HEK293 (cell line): ENCODE data around the gene B9D1.

Experiments used
- CTCF ChIA-PET: fragments of 350-600 bp; formaldehyde crosslinking; extraction: SDS; loops from one replicate; lab custom pipeline; 2021; ENCODE audit warnings: antibody characterized with exemption; lab: Yijun Ruan, JAX
- POLR2A ChIA-PET: fragments of 300-600 bp; formaldehyde crosslinking; extraction: SDS; loops from one replicate; lab custom pipeline; 2020; ENCODE audit warnings: antibody characterized with exemption, inconsistent platforms; lab: Yijun Ruan, JAX
- H3K27ac ChIP-seq: fragments of 200-500 bp; sonication (Bioruptor generic); 2 replicates; pipeline ENCODE4 v1.5.1; 2014; ENCODE audit warnings: low read depth, low read length, control low read depth, inconsistent platforms; ENCODE audit errors: extremely low read depth
- H3K36me3 ChIP-seq, 2 experiments: fragments of 200-500 bp in 1 of 2; sonication (Bioruptor generic) in 1 of 2; 1 replicate in 1 of 2; 2 replicates in 1 of 2; pipeline ENCODE4 v1.5.1; 2014 to 2017; ENCODE audit warnings: inconsistent platforms in 2 of 2, low read length in 2 of 2; ENCODE audit not compliant: control insufficient read depth in 2 of 2, insufficient read depth in 1 of 2
- H3K4me1 ChIP-seq: fragments of 200-500 bp; sonication (Bioruptor generic); 2 replicates; pipeline ENCODE4 v1.5.1; 2014; ENCODE audit warnings: mild to moderate bottlenecking, low read length, inconsistent platforms; ENCODE audit not compliant: control insufficient read depth, insufficient read depth
- H3K4me3 ChIP-seq: 2 replicates; pipeline ENCODE4 v1.5.1; 2011; ENCODE audit warnings: low read depth, mild to moderate bottlenecking, control low read depth, low read length, moderate library complexity
- H3K9me3 ChIP-seq: fragments of 200-500 bp; sonication (Bioruptor generic); 2 replicates; pipeline ENCODE4 v1.5.1; 2014; ENCODE audit warnings: low read depth, low read length, inconsistent platforms; ENCODE audit not compliant: control insufficient read depth, insufficient read depth
- ATF2 ChIP-seq: fragments of 450-650 bp; formaldehyde crosslinking; IDR thresholded peaks from 2 replicates; pipeline ENCODE4 v1.5.1; 2016; ENCODE audit warnings: missing biosample characterization, missing genetic modification characterization, low read depth
- GLI4 ChIP-seq: fragments of 450-650 bp; formaldehyde crosslinking; IDR thresholded peaks from 2 replicates; pipeline ENCODE4 v1.5.1; 2016; ENCODE audit warnings: missing biosample characterization, missing genetic modification characterization
- INSM2 ChIP-seq: fragments of 450-650 bp; formaldehyde crosslinking; IDR thresholded peaks from 2 replicates; pipeline ENCODE4 v1.5.1; 2016; ENCODE audit warnings: missing biosample characterization, missing genetic modification characterization
- OSR2 ChIP-seq: fragments of 450-650 bp; formaldehyde crosslinking; IDR thresholded peaks from 2 replicates; pipeline ENCODE4 v1.5.1; 2016; ENCODE audit warnings: missing biosample characterization, missing genetic modification characterization
- PRDM10 ChIP-seq: fragments of 450-650 bp; formaldehyde crosslinking; IDR thresholded peaks from 2 replicates; pipeline ENCODE4 v1.5.1; 2016; ENCODE audit warnings: missing biosample characterization, missing genetic modification characterization
- SCRT1 ChIP-seq: fragments of 450-650 bp; formaldehyde crosslinking; IDR thresholded peaks from 2 replicates; pipeline ENCODE4 v1.5.1; 2016; ENCODE audit warnings: missing biosample characterization, missing genetic modification characterization, borderline replicate concordance
- SP7 ChIP-seq: fragments of 450-650 bp; formaldehyde crosslinking; IDR thresholded peaks from 2 replicates; pipeline ENCODE4 v1.5.1; 2016; ENCODE audit warnings: missing biosample characterization, missing genetic modification characterization
- ZBTB21 ChIP-seq: fragments of 450-650 bp; formaldehyde crosslinking; IDR thresholded peaks from 2 replicates; pipeline ENCODE4 v1.5.1; 2017; ENCODE audit warnings: missing biosample characterization, missing genetic modification characterization
- ZBTB8A ChIP-seq: fragments of 450-650 bp; formaldehyde crosslinking; IDR thresholded peaks from 2 replicates; pipeline ENCODE4 v1.5.1; 2016; ENCODE audit warnings: missing biosample characterization, missing genetic modification characterization
- ZIC2 ChIP-seq: fragments of 450-650 bp; formaldehyde crosslinking; IDR thresholded peaks from 2 replicates; pipeline ENCODE4 v1.5.1; 2016; ENCODE audit warnings: missing biosample characterization, missing genetic modification characterization
- ZNF10 ChIP-seq: fragments of 450-650 bp; formaldehyde crosslinking; IDR thresholded peaks from 2 replicates; pipeline ENCODE4 v1.5.1; 2017; ENCODE audit warnings: missing biosample characterization, missing genetic modification characterization
- ZNF140 ChIP-seq: fragments of 450-650 bp; formaldehyde crosslinking; IDR thresholded peaks from 2 replicates; pipeline ENCODE4 v1.5.1; 2016; ENCODE audit warnings: missing biosample characterization, missing genetic modification characterization
- ZNF155 ChIP-seq: fragments of 450-650 bp; formaldehyde crosslinking; IDR thresholded peaks from 2 replicates; pipeline ENCODE4 v1.5.1; 2016; ENCODE audit warnings: missing biosample characterization, missing genetic modification characterization
- ZNF311 ChIP-seq: fragments of 450-650 bp; formaldehyde crosslinking; IDR thresholded peaks from 2 replicates; pipeline ENCODE4 v1.5.1; 2017; ENCODE audit warnings: missing biosample characterization, missing genetic modification characterization, borderline replicate concordance
- ZNF610 ChIP-seq: fragments of 450-650 bp; formaldehyde crosslinking; IDR thresholded peaks from 2 replicates; pipeline ENCODE4 v1.5.1; 2016; ENCODE audit warnings: missing biosample characterization, missing genetic modification characterization, borderline replicate concordance
- ZNF629 ChIP-seq: fragments of 450-650 bp; formaldehyde crosslinking; IDR thresholded peaks from 2 replicates; pipeline ENCODE4 v1.5.1; 2017; ENCODE audit warnings: missing biosample characterization, missing genetic modification characterization
- ZNF76 ChIP-seq: fragments of 450-650 bp; formaldehyde crosslinking; IDR thresholded peaks from 2 replicates; pipeline ENCODE4; 2016; ENCODE audit warnings: low read depth, missing biosample characterization, missing genetic modification characterization, borderline replicate concordance
- TF ChIP-seq, protein P1 (sequence below): fragments of 450-650 bp; formaldehyde crosslinking; IDR thresholded peaks from 2 replicates; pipeline ENCODE4 v1.5.1; 2017; ENCODE audit warnings: missing biosample characterization, missing genetic modification characterization

Gene B9D1

DNA sequence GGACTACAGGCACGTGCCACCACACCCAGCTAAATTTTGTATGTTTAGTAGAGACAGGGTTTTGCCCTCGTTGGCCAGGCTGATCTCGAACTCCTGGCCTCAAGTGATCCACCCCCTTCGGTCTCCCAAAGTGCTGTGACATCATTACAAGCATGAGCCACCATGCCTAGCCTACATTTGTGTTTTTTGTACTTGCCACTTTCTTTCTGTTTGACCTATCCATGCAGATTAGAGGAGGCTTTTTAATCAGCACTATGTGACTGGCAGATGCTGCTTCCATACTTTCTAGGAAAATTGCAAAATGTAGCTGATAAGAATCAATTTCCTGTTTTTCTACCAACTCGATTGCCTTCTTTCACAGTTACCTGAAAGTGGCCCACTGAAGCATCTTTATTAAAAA lies 57.3 kb downstream of the B9D1 start:
- H3K27ac ChIP-seq = no peak overlapping the region
- no peaks in the 10 kb centered on the region for H3K9me3 ChIP-seq
- ChIA-PET CTCF (interaction anchor here (1.0 kb wide), 1 partner anchor 32 kb away, joined by 3 read pairs; no protein-coding TSS in a partner anchor), POLR2A (no interaction called here)
- no peak overlapping the region for H3K4me3 ChIP-seq
- peaks cover 0 to 17% of the 10 kb centered on the region in 2 experiments; a peak in 1 of 3 replicates for H3K36me3 ChIP-seq
- no peaks in the 10 kb centered on the region for H3K4me1 ChIP-seq
- no peak for TF ChIP-seq SP7 (tag by site-specific recombination)
- TF ChIP-seq, protein P1, sequence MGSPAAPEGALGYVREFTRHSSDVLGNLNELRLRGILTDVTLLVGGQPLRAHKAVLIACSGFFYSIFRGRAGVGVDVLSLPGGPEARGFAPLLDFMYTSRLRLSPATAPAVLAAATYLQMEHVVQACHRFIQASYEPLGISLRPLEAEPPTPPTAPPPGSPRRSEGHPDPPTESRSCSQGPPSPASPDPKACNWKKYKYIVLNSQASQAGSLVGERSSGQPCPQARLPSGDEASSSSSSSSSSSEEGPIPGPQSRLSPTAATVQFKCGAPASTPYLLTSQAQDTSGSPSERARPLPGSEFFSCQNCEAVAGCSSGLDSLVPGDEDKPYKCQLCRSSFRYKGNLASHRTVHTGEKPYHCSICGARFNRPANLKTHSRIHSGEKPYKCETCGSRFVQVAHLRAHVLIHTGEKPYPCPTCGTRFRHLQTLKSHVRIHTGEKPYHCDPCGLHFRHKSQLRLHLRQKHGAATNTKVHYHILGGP = 0 out of 2 replicates have a peak, but pooled peaks have one; percentile 25
- TF ChIP-seq, all 188 proteins: peak for 1

DNA sequence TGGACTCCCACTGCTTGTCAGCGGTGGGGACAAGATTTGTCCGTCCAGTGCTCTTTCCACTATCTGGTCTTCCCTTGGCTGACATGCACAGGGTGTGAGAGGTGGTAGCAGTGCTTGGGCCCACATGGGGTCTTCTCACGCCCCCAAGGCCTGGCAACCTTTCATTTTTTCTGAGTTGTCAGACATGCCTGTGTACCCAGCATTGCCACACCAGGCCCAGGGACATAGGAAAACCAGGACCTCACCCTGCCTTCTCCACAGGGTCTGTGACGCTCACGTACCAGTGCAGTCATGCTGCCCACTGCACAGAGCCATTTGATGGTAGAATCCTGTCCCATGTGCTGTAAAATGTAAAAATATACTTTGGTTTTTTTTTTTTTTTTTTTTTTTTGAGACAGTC lies 57.8 kb downstream of the B9D1 start:
- H3K4me1 ChIP-seq = no peaks in the 10 kb centered on the region
- TF ChIP-seq ZNF76 (tag by site-specific recombination) (no peak), ZNF610 (tag by site-specific recombination) (no peak)
- TF ChIP-seq, all 188 proteins: peak for 0

GRCh38 chr17:19304209-19304608 lies 58.3 kb downstream of the B9D1 start:
- ChIA-PET CTCF (interaction anchor here (2.2 kb wide), 1 partner anchor 13 kb away, joined by 8 read pairs; no protein-coding TSS in a partner anchor), POLR2A (no interaction called here)
- no peaks in the 10 kb centered on the region; the same call in 1 of the 2 replicates for H3K4me1 ChIP-seq
- no peak overlapping the region for H3K27ac ChIP-seq
- H3K9me3 ChIP-seq = no peaks in the 10 kb centered on the region
- no peak overlapping the region for H3K4me3 ChIP-seq
- TF ChIP-seq SCRT1 (tag by site-specific recombination) (no peak), ZIC2 (tag by site-specific recombination) (no peak), OSR2 (tag by site-specific recombination) (0 out of 2 replicates have a peak, but pooled peaks have one; percentile 39), ATF2 (peak; percentile 86), GLI4 (tag by site-specific recombination) (no peak), ZBTB8A (tag by site-specific recombination) (no peak), ZNF10 (no peak), PRDM10 (no peak), ZBTB21 (tag by site-specific recombination) (no peak), ZNF140 (tag by site-specific recombination) (no peak), ZNF629 (tag by site-specific recombination) (peak; percentile 27; the same call in 1 of the 2 replicates), ZNF155 (tag by site-specific recombination) (no peak), ZNF311 (tag by site-specific recombination) (no peak), INSM2 (tag by site-specific recombination) (no peak)
- peaks cover 0 to 8% of the 10 kb centered on the region in 2 experiments; a peak in 1 of 3 replicates for H3K36me3 ChIP-seq

More for the DNA sequence above, 57.8 kb downstream of the B9D1 start:
- H3K27ac ChIP-seq = no peak overlapping the region
- H3K9me3 ChIP-seq = no peaks in the 10 kb centered on the region
- no peak overlapping the region for H3K4me3 ChIP-seq
- H3K36me3 ChIP-seq = peaks cover 0 to 13% of the 10 kb centered on the region in 2 experiments; a peak in 1 of 3 replicates
- ChIA-PET POLR2A (no interaction called here), CTCF (interaction anchor here (2.2 kb wide), 1 partner anchor 12 kb away, joined by 8 read pairs; no protein-coding TSS in a partner anchor)
